ENCODE results near the gene PARD3B.
"Not testable (repeated sequence)": the region's sequence is repeated elsewhere in the genome, so short reads cannot be mapped to it uniquely, and the experiment has no call there.

The PARD3B gene

GRCh38 chr2:204545861-204546735 lies 823 bp downstream of the PARD3B start:
- DNase-seq, result peak; percentile 59

- DNase-seq, result no peak
Measured at GRCh38 chr2:204550751-204551511, 5.7 kb downstream of the PARD3B start.

DNA sequence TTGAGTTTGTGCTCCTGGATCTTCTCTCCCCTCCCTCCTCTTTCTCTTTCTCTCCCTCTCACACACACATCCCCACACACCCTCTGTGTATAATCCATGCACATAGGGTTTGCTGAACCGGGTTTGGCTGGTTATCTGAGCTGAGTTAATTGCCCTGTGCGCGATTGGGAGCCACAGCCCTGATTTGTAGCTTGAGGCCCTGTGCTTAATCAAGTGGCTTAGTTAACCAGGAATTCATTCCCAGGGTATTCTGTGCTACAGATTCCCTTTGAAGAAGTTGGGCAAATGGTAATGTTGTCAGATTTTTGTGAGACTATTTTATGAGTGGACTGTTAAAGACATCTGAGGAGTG lies 6.2 kb downstream of the PARD3B start:
- DNase-seq, result no peak

DNA sequence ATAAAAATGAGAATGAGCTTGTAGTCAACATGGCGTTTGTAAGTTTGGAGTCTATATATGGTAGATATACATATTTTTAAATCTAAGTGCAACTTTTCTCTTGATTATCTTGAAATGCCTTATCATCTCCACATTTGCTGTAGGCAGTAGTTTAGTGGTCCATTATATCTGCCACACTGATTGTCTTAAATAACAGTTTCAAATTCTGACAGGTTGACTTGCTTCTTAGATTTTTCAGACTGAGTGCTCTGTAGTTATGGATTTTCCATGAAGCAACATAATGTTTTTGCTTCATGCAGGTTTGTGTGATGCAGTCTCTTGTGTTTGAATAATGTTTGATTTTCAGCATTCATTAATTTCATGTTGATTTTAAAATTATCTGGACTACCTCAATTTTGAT lies 12.3 kb downstream of the PARD3B start:
- DNase-seq, result no peak

DNA sequence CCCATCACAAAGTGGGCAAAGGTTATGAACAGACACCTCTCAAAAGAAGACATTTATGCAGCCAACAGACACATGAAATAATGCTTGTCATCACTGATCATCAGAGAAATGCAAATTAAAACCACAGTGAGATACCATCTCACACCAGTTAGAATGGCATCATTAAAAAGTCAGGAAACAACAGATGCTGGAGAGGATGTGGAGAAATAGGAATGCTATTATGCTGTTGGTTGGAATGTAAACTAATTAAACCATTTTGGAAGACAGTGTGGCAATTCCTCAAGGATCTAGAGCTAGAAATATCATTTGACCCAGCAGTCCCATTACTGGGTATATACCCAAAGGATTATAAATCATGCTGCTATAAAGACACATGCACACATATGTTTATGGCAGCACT lies 14.1 kb downstream of the PARD3B start:
- not testable (repeated sequence) for DNase-seq

DNA sequence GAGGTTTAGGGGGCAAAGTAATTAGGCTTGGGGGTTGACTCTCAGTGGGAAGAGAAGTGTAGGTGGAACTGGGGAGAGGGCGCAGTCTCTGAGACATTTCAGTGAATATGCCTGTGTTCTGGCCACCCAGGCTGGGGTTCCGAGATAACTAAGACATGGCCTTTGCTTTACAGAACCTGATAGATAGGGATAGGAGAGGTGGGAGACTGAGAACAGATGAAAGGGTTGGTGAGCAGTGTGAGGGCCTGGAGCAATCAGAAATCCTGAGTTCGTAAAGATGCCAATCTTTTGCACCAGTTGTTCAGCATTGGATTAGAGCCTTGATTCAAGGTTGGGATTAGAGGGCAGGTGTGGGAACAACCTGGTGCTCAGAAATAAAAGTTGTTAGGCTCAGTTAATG lies 15.6 kb downstream of the PARD3B start:
- no peak for DNase-seq

GRCh38 chr2:204561771-204562170 lies 16.5 kb downstream of the PARD3B start:
- no peak for DNase-seq

- no peak for DNase-seq
Measured at GRCh38 chr2:204566439-204566838, 21.2 kb downstream of the PARD3B start.

DNA sequence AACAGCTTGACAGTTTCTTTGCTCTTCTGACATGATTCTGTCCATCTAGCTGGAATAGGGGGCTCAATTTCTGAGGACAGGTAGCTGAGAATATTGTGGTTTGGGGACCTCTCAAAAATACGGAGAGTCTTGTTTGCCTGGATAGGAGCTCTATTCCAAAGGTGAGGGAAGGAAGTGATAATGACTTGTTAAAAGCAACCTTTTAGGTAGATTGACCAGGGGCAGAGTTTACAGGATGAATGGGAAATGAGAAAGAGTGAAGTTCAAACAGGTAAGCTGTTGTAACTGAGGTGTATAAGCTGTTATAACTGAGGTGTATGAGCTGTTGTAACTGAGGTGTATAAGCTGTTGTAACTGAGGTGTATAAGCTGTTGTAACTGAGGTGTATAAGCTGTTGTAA lies 25.1 kb downstream of the PARD3B start:
- DNase-seq, result no peak

- DNase-seq, result no peak
Measured at GRCh38 chr2:204571041-204571440, 25.8 kb downstream of the PARD3B start.

GRCh38 chr2:204571911-204572310 lies 26.6 kb downstream of the PARD3B start:
- no peak for DNase-seq

DNA sequence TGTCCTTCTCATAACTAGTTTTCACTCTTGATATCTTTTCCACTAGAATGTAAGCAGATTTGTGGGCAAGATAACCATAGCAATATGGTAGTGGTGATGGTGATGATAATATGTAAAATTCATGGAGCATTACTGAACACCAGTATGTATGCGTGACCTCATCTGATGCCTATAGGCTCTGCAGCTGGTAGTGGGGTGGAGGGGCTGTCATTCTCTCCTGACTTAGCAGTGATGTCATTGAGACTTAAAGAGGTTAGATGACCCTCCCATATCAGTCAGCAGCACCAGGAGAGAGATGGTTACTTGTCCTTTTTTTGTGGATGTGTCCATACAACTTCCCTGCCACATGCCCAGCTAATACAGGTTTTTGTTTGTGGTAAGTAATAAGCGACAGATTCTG lies 27.9 kb downstream of the PARD3B start:
- no peak for DNase-seq

- no peak for DNase-seq
Measured at GRCh38 chr2:204574486-204574885, 29.2 kb downstream of the PARD3B start.

DNA sequence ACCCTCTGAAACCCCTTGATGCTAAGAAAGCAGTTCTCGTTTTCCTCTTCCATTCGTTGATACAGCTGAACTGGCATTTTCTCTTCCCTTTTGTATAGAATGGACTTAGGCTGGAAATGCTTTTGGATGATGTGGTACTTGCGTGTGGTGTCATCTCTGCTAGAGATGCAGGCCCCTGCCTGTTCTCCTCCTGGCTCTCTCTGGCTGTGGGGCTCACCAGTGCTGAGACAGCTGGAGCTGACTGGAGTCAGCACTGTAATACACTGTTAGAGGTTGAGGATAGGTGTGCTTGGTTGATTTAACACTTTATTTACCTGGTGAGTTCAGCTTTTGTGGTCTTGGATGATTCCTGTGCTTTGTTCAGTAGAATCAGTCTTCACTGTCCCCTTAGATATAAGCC lies 30.2 kb downstream of the PARD3B start:
- no peak for DNase-seq

GRCh38 chr2:204576362-204576979 lies 31.2 kb downstream of the PARD3B start:
- DNase-seq, result no peak

DNA sequence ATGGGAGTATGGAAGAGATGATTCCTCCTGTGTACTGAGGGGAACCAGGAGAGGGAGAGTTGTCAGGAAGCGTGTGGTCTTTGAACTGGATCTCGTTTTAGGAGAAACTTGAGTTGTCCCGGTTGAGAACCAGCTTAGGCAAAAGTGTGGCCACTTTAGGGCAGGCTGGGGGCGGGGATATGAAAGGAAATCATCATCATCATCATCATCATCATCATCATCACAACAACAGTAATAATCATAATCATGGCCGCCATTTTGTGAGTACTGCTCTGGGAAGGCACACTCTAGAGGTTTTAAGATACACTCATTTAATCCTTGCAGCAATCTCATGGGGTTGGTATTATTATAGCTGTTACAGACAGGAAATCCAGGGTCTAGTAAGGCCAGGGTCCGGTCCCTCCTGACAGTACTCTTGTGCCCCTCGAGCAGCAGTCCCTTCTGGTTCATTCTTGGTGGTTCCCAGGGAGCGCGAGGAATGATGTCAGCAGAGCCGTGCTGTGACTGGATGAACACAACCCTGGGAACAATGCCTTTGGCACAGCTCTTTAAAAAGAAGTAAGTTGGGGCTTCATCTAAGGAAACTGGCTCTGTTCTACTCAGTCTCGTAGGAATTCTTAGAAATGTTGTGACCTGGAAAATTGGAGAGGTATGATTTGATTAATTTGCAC lies 33.8 kb downstream of the PARD3B start:
- no peak for DNase-seq

- no peak for DNase-seq
Measured at GRCh38 chr2:204581946-204582345, 36.7 kb downstream of the PARD3B start.

DNA sequence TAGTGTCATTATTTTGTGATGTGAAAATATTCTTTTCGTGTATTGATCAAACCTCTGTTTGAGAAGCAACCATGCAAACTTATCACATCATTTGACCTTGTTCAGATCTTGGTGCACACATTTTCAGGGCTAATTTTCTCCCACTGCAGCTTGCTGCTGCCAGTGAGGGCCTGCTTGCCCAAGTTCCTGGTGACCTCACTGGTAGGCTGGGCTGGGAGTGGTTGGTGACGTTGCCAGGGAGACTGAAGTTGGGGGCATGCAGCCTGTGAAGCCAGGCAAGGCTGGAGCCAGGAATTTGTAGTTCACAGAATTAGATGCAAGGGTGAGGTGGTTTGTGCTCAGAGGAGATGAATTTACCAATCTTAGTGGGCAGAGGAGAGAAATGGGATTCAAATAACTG lies 38.5 kb downstream of the PARD3B start:
- DNase-seq, result no peak

DNA sequence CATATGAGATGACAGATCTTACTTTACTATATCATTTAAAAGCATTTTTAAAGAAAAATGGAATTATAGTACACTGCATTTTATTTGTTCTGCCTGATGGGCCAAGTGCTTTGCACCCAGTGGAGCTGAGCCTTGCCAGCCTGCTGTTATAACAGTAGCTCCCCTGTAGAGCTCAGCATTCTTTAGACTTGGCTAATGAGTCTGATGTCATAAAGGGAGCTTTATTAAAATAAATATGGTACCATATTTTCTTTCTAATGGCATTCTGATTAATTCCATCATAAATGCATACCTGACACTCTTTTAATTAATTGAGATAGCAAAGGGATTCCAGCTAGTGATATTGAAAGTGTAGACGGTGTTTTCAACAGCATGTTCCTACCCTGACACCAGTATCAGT lies 40.7 kb downstream of the PARD3B start:
- DNase-seq, result no peak

DNA sequence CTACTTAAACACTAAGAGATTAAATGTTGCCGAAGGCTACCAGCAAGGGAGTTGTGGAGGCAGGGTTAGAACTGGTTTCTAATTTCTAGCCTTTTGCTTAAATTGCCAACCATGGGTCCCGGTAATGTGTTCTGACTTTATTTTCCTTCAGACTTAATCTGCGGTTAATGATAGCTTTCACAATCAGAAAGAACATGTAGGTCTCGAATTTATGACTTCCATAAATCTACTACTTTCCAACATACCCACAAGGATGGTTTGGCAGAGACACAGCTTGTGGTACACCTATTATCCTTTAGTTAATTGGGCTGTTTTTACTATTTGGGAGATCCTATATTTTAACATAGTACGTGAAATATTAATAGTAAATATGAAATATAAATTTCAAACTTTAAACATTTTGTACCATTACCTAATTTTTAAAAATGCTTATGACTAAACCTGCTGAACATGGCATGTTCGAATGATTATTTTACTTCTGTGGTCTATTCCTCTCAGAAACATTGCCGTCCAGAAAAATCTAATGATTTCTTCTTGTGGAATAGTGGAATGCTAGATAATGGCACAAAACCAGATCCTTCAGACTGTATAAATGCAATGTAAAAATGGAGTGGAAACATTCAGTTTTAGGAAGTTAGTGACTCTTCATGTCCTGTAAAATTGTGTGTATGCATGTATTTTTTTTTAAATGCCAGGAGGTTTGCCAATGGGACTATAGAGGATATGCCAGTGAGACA lies 41.3 kb downstream of the PARD3B start:
- DNase-seq, result no peak

- no peak for DNase-seq
Measured at GRCh38 chr2:204590063-204590462, 44.8 kb downstream of the PARD3B start.

DNA sequence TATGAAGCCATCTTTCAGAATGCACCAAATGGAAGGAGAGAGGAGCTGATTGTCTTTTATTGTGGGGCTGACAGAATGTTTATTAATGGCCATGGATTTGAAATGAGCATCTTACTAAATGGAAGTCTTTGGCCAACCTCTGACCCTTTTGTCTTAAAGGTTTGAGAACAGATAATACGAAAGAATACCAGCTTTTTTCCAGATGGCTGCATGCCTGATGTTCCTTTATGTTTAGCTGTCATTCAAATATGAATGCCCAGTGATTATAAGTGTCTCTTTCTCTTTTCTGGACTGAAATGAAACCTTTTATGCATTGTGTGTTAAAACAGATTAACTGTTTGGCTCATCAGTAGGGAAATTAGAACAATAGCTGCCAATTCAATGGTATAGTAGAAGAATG lies 46.0 kb downstream of the PARD3B start:
- DNase-seq, result no peak

- no peak for DNase-seq
Measured at GRCh38 chr2:204604061-204604460, 58.8 kb downstream of the PARD3B start.

Data from NCI-H146 (cell line).